ENCODE data around the gene DHCR24.

The DHCR24 gene

GRCh38 chr1:54814571-54814970, 72.4 kb downstream of the DHCR24 start:
- Histone ChIP-seq H3K9me3 (no peaks in the 10 kb centered on the region), H3K4me3 (ENCODE audit: low read depth, low read length) (no peak overlapping the region)
- no peak for TF ChIP-seq CTCF (IDR thresholded peaks at IDR 0.05; ENCODE audit: low read depth, low read length)

GRCh38 chr1:54814126-54814498, 72.9 kb downstream of the DHCR24 start:
- no peaks in the 10 kb centered on the region for H3K27me3 ChIP-seq

More at GRCh38 chr1:54814571-54814970, 72.4 kb downstream of the DHCR24 start:
- no peaks in the 10 kb centered on the region for H3K27me3 ChIP-seq
- no peaks in the 10 kb centered on the region for H3K36me3 ChIP-seq
- H3K4me1 ChIP-seq: no peaks in the 10 kb centered on the region
- DNase-seq: no peak

GRCh38 chr1:54813485-54814125, 73.4 kb downstream of the DHCR24 start:
- no peak for DNase-seq
- Histone ChIP-seq H3K36me3 (no peaks in the 10 kb centered on the region), H3K27me3 (no peaks in the 10 kb centered on the region), H3K4me3 (ENCODE audit: low read depth, low read length) (no peak overlapping the region), H3K9me3 (no peaks in the 10 kb centered on the region), H3K4me1 (no peaks in the 10 kb centered on the region)
- TF ChIP-seq CTCF (IDR thresholded peaks at IDR 0.05; ENCODE audit: low read depth, low read length): no peak

More at GRCh38 chr1:54814126-54814498, 72.9 kb downstream of the DHCR24 start:
- DNase-seq: no peak
- Histone ChIP-seq H3K9me3 (no peaks in the 10 kb centered on the region), H3K36me3 (no peaks in the 10 kb centered on the region), H3K4me1 (no peaks in the 10 kb centered on the region), H3K4me3 (ENCODE audit: low read depth, low read length) (no peak overlapping the region)
- no peak for TF ChIP-seq CTCF (IDR thresholded peaks at IDR 0.05; ENCODE audit: low read depth, low read length)

GRCh38 chr1:54812801-54813484, 74.1 kb downstream of the DHCR24 start:
- TF ChIP-seq CTCF (IDR thresholded peaks at IDR 0.05; ENCODE audit: low read depth, low read length): no peak
- no peak for DNase-seq
- Histone ChIP-seq H3K9me3 (no peaks in the 10 kb centered on the region), H3K36me3 (no peaks in the 10 kb centered on the region), H3K4me1 (no peaks in the 10 kb centered on the region), H3K4me3 (ENCODE audit: low read depth, low read length) (no peak overlapping the region), H3K27me3 (no peaks in the 10 kb centered on the region)

GRCh38 chr1:54811739-54812655, 75.0 kb downstream of the DHCR24 start:
- H3K4me3 ChIP-seq (ENCODE audit: low read depth, low read length): no peak overlapping the region
- no peak for DNase-seq

More at GRCh38 chr1:54811739-54812655, 75.0 kb downstream of the DHCR24 start:
- Histone ChIP-seq H3K27me3 (no peaks in the 10 kb centered on the region), H3K4me1 (no peaks in the 10 kb centered on the region), H3K36me3 (no peaks in the 10 kb centered on the region), H3K9me3 (no peaks in the 10 kb centered on the region)
- no peak for TF ChIP-seq CTCF (IDR thresholded peaks at IDR 0.05; ENCODE audit: low read depth, low read length)

All from BE2C (cell line).